ENCODE results near the gene EFCAB8.

The EFCAB8 gene

DNA sequence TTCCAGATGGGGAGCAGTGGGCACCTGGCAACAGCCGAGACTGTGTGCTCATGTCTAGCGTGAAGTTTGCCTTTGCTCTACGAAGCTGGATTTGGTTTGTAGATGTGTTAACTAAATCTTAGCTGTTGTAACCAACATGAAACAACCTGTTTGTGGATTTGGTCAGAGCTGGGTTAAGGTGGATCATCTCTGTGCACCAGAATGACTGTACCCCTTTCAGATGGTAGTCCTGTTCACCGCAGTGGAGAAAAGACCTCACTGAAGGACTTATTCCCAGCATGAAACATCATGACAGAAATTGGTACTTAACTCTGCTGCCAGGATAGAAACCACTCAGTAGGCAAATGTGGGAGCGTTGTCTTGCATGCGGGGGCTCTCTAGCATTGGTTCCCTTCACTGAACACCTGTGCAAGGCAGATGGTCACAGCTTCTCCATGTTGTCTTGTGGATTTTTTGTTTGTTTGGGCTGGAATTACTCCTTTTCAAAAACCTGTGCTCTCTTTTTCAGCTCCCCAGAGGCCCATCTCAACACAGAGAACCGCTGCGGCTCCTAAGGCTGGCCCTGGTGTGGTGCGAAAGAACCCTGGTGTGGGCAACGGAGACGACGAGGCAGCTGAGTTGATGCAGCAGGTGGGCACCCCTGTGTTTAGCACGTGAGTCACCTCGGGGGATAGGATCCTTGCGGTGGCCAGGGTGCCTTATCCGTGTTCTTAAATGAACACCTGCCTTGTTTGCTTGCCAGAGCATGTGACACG is 19.3 kb upstream of the EFCAB8 start:
- H3K9me3 ChIP-seq (replicated peaks in 1 of 2; ENCODE audit: control insufficient read depth in 2 of 2, insufficient read depth in 1 of 2, low read depth in 1 of 2, low read length in 2 of 2) = no peaks in the 10 kb centered on the region
- no peak overlapping the region for H3K4me2 ChIP-seq (ENCODE audit: insufficient read depth, low read length, poor library complexity, severe bottlenecking)
- H4K91ac ChIP-seq (ENCODE audit: low read depth, low read length, poor library complexity) = no peak overlapping the region
- H3K27ac ChIP-seq (replicated peaks; ENCODE audit: low read length) = no peak overlapping the region
- no peaks in the 10 kb centered on the region for H3K4me1 ChIP-seq (ENCODE audit: control insufficient read depth in 2 of 2, insufficient read depth in 1 of 2, low read depth in 1 of 2, low read length in 2 of 2)
- peaks cover 4% of the 10 kb centered on the region for H3K79me1 ChIP-seq (ENCODE audit: low read depth, low read length)
- no peak overlapping the region for H2AFZ ChIP-seq (ENCODE audit: low read length)
- no peak overlapping the region for H3K4me3 ChIP-seq (ENCODE audit: low read length in 2 of 2)
- DNase-seq (ENCODE audit: low spot score) = no peak
- H2BK5ac ChIP-seq (ENCODE audit: low read length) = no peak overlapping the region
- no peak overlapping the region for H3K14ac ChIP-seq (ENCODE audit: low read length)
- H2BK12ac ChIP-seq (ENCODE audit: low read length) = no peak overlapping the region
- no peaks in the 10 kb centered on the region for H3K27me3 ChIP-seq (ENCODE audit: control insufficient read depth in 3 of 3, insufficient read depth in 3 of 3, low read depth in 1 of 3, low read length in 3 of 3)
- no peak overlapping the region for H2BK120ac ChIP-seq (ENCODE audit: low read depth, low read length)
- no peak overlapping the region for H4K8ac ChIP-seq (ENCODE audit: low read depth, low read length)
- H3K23ac ChIP-seq (ENCODE audit: low read depth, low read length, poor library complexity) = no peak overlapping the region
- no peak overlapping the region for H2BK15ac ChIP-seq (ENCODE audit: low read length)
- peaks cover 44 to 92% of the 10 kb centered on the region in 2 donors for H3K36me3 ChIP-seq (replicated peaks in 1 of 2; ENCODE audit: control insufficient read depth in 2 of 2, insufficient read depth in 2 of 2, low read length in 2 of 2)
- H3K18ac ChIP-seq (ENCODE audit: low read length) = no peak overlapping the region
- no peak overlapping the region for H3K9ac ChIP-seq (ENCODE audit: low read depth, low read length, poor library complexity)
- no CpG with 5 or more reads among the region's 17 CpGs for WGBS, 2 donors (ENCODE audit: extremely low coverage in 2 of 2, insufficient read length in 2 of 2, insufficient replicate concordance in 1 of 2)
- H2AK5ac ChIP-seq (ENCODE audit: low read depth, low read length) = no peak overlapping the region
- H3K4ac ChIP-seq (ENCODE audit: low read length) = no peak overlapping the region

DNA sequence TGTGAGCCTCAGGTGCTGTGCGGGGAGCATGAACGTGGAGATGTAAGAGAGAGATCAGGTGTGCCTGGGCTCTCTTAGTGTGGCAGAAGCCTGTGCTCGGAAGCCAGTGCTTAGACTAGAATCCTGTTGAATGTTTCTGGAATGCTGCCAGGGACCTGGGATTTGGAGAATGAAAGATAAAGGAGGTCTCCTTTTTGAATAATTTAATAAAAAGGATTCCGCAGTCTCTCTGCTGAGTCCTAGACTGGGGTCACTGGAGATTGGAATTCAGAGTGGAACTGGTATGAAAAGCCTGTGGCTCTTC is 18.8 kb upstream of the EFCAB8 start:
- H3K4ac ChIP-seq (ENCODE audit: low read length) = no peak overlapping the region
- H2BK120ac ChIP-seq (ENCODE audit: low read depth, low read length) = no peak overlapping the region
- no peak overlapping the region for H3K4me2 ChIP-seq (ENCODE audit: insufficient read depth, low read length, poor library complexity, severe bottlenecking)
- no peak overlapping the region for H3K23ac ChIP-seq (ENCODE audit: low read depth, low read length, poor library complexity)
- H4K8ac ChIP-seq (ENCODE audit: low read depth, low read length) = no peak overlapping the region
- DNase-seq (ENCODE audit: low spot score) = no peak
- H4K91ac ChIP-seq (ENCODE audit: low read depth, low read length, poor library complexity) = no peak overlapping the region
- no peak overlapping the region for H3K4me3 ChIP-seq (ENCODE audit: low read length in 2 of 2)
- H2AFZ ChIP-seq (ENCODE audit: low read length) = no peak overlapping the region
- H2BK12ac ChIP-seq (ENCODE audit: low read length) = no peak overlapping the region
- no peaks in the 10 kb centered on the region for H3K27me3 ChIP-seq (ENCODE audit: control insufficient read depth in 3 of 3, insufficient read depth in 3 of 3, low read depth in 1 of 3, low read length in 3 of 3)
- H2BK15ac ChIP-seq (ENCODE audit: low read length) = no peak overlapping the region
- H3K4me1 ChIP-seq (ENCODE audit: control insufficient read depth in 2 of 2, insufficient read depth in 1 of 2, low read depth in 1 of 2, low read length in 2 of 2) = peaks cover 0 to 2% of the 10 kb centered on the region in 2 donors
- no peak overlapping the region for H2AK5ac ChIP-seq (ENCODE audit: low read depth, low read length)
- H3K27ac ChIP-seq (replicated peaks; ENCODE audit: low read length) = no peak overlapping the region
- peaks cover 47 to 91% of the 10 kb centered on the region in 2 donors for H3K36me3 ChIP-seq (replicated peaks in 1 of 2; ENCODE audit: control insufficient read depth in 2 of 2, insufficient read depth in 2 of 2, low read length in 2 of 2)
- peaks cover 4% of the 10 kb centered on the region for H3K79me1 ChIP-seq (ENCODE audit: low read depth, low read length)
- no peak overlapping the region for H3K18ac ChIP-seq (ENCODE audit: low read length)
- H3K9me3 ChIP-seq (replicated peaks in 1 of 2; ENCODE audit: control insufficient read depth in 2 of 2, insufficient read depth in 1 of 2, low read depth in 1 of 2, low read length in 2 of 2) = no peaks in the 10 kb centered on the region
- no peak overlapping the region for H3K9ac ChIP-seq (ENCODE audit: low read depth, low read length, poor library complexity)
- H2BK5ac ChIP-seq (ENCODE audit: low read length) = no peak overlapping the region
- no CpG with 5 or more reads among the region's 4 CpGs for WGBS, 2 donors (ENCODE audit: extremely low coverage in 2 of 2, insufficient read length in 2 of 2, insufficient replicate concordance in 1 of 2)
- H3K14ac ChIP-seq (ENCODE audit: low read length) = no peak overlapping the region

- H3K36me3 ChIP-seq (replicated peaks in 1 of 2; ENCODE audit: control insufficient read depth in 2 of 2, insufficient read depth in 2 of 2, low read length in 2 of 2) = peaks cover 43 to 93% of the 10 kb centered on the region in 2 donors
Measured at GRCh38 chr20:32841174-32841573, 17.5 kb upstream of the EFCAB8 start.

DNA sequence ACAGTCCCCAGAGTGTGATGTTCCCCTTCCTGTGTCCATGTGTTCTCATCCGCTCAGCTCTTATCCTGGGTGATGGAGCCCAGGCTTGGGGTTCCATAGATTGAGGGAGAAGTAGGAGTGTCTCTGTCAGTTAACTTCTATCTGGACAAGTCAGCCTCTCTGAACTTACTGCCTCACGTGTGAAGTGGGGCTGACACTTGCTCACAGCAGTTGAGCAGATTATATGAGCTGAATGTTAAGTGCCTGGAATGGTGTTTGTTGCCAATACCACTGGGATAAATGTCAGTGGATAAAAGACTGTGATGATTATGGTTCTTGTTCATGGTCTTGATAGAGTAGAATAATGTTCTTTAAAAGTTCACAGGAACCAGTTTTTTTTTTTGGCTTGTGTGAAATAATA is 17.1 kb upstream of the EFCAB8 start:
- Histone ChIP-seq H2BK15ac (ENCODE audit: low read length) (no peak overlapping the region), H3K4me3 (ENCODE audit: low read length in 2 of 2) (no peak overlapping the region), H3K27ac (replicated peaks; ENCODE audit: low read length) (no peak overlapping the region), H3K4me1 (ENCODE audit: control insufficient read depth in 2 of 2, insufficient read depth in 1 of 2, low read depth in 1 of 2, low read length in 2 of 2) (peaks cover 0 to 2% of the 10 kb centered on the region in 2 donors), H4K8ac (ENCODE audit: low read depth, low read length) (no peak overlapping the region), H3K14ac (ENCODE audit: low read length) (no peak overlapping the region), H3K4me2 (ENCODE audit: insufficient read depth, low read length, poor library complexity, severe bottlenecking) (no peak overlapping the region), H3K23ac (ENCODE audit: low read depth, low read length, poor library complexity) (no peak overlapping the region), H3K9me3 (replicated peaks in 1 of 2; ENCODE audit: control insufficient read depth in 2 of 2, insufficient read depth in 1 of 2, low read depth in 1 of 2, low read length in 2 of 2) (no peaks in the 10 kb centered on the region), H3K4ac (ENCODE audit: low read length) (no peak overlapping the region), H3K9ac (ENCODE audit: low read depth, low read length, poor library complexity) (no peak overlapping the region), H2BK5ac (ENCODE audit: low read length) (no peak overlapping the region), H3K27me3 (ENCODE audit: control insufficient read depth in 3 of 3, insufficient read depth in 3 of 3, low read depth in 1 of 3, low read length in 3 of 3) (no peaks in the 10 kb centered on the region), H3K18ac (ENCODE audit: low read length) (no peak overlapping the region), H2AFZ (ENCODE audit: low read length) (no peak overlapping the region), H4K91ac (ENCODE audit: low read depth, low read length, poor library complexity) (no peak overlapping the region), H2BK120ac (ENCODE audit: low read depth, low read length) (no peak overlapping the region), H3K36me3 (replicated peaks in 1 of 2; ENCODE audit: control insufficient read depth in 2 of 2, insufficient read depth in 2 of 2, low read length in 2 of 2) (peaks cover 46 to 93% of the 10 kb centered on the region in 2 donors), H2AK5ac (ENCODE audit: low read depth, low read length) (no peak overlapping the region), H2BK12ac (ENCODE audit: low read length) (no peak overlapping the region), H3K79me1 (ENCODE audit: low read depth, low read length) (peaks cover 4% of the 10 kb centered on the region)
- no CpG with 5 or more reads among the region's 2 CpGs for WGBS, 2 donors (ENCODE audit: extremely low coverage in 2 of 2, insufficient read length in 2 of 2, insufficient replicate concordance in 1 of 2)
- no peak for DNase-seq (ENCODE audit: low spot score)

More at GRCh38 chr20:32841174-32841573, 17.5 kb upstream of the EFCAB8 start:
- no peak overlapping the region for H2AFZ ChIP-seq (ENCODE audit: low read length)
- no peak overlapping the region for H3K18ac ChIP-seq (ENCODE audit: low read length)
- H3K4me1 ChIP-seq (ENCODE audit: control insufficient read depth in 2 of 2, insufficient read depth in 1 of 2, low read depth in 1 of 2, low read length in 2 of 2) = peaks cover 0 to 2% of the 10 kb centered on the region in 2 donors
- no peak overlapping the region for H3K9ac ChIP-seq (ENCODE audit: low read depth, low read length, poor library complexity)
- no peaks in the 10 kb centered on the region for H3K27me3 ChIP-seq (ENCODE audit: control insufficient read depth in 3 of 3, insufficient read depth in 3 of 3, low read depth in 1 of 3, low read length in 3 of 3)
- H3K9me3 ChIP-seq (replicated peaks in 1 of 2; ENCODE audit: control insufficient read depth in 2 of 2, insufficient read depth in 1 of 2, low read depth in 1 of 2, low read length in 2 of 2) = no peaks in the 10 kb centered on the region
- no peak overlapping the region for H3K27ac ChIP-seq (replicated peaks; ENCODE audit: low read length)
- no peak overlapping the region for H2AK5ac ChIP-seq (ENCODE audit: low read depth, low read length)
- H3K23ac ChIP-seq (ENCODE audit: low read depth, low read length, poor library complexity) = no peak overlapping the region
- no peak overlapping the region for H3K14ac ChIP-seq (ENCODE audit: low read length)
- no peak overlapping the region for H4K91ac ChIP-seq (ENCODE audit: low read depth, low read length, poor library complexity)
- H2BK120ac ChIP-seq (ENCODE audit: low read depth, low read length) = no peak overlapping the region
- no CpG with 5 or more reads among the region's 9 CpGs for WGBS, 2 donors (ENCODE audit: extremely low coverage in 2 of 2, insufficient read length in 2 of 2, insufficient replicate concordance in 1 of 2)
- H3K79me1 ChIP-seq (ENCODE audit: low read depth, low read length) = peaks cover 4% of the 10 kb centered on the region
- H3K4ac ChIP-seq (ENCODE audit: low read length) = no peak overlapping the region
- H4K8ac ChIP-seq (ENCODE audit: low read depth, low read length) = no peak overlapping the region
- no peak for DNase-seq (ENCODE audit: low spot score)
- no peak overlapping the region for H3K4me3 ChIP-seq (ENCODE audit: low read length in 2 of 2)
- no peak overlapping the region for H3K4me2 ChIP-seq (ENCODE audit: insufficient read depth, low read length, poor library complexity, severe bottlenecking)
- no peak overlapping the region for H2BK15ac ChIP-seq (ENCODE audit: low read length)
- H2BK5ac ChIP-seq (ENCODE audit: low read length) = no peak overlapping the region
- H2BK12ac ChIP-seq (ENCODE audit: low read length) = no peak overlapping the region

Measured in neuronal stem cell (in vitro differentiated cells).